COLO668 (cell line): Measurements from ENCODE around the gene KAT2A.
"Not testable (repeated sequence)": the region's sequence is repeated elsewhere in the genome, so short reads cannot be mapped to it uniquely, and the experiment has no call there.

Experiments used
- DNase-seq: peaks from one replicate; lab custom pipeline; 2025; ENCODE audit not compliant: unreplicated experiment; lab: John Stamatoyannopoulos, UW

KAT2A gene

GRCh38 chr17:42120770-42121769, at the start of gene KAT2A:
Gene KAT2A (minus strand): TSS chr17:42121367. CDS start chr17:42121304, 63 bp downstream.
- DNase-seq = peak; percentile 79

- no peak for DNase-seq
Measured at GRCh38 chr17:42169351-42169750, 48.2 kb upstream of the KAT2A start.

- no peak for DNase-seq
Measured at GRCh38 chr17:42167807-42168206, 46.6 kb upstream of the KAT2A start.

GRCh38 chr17:42166196-42166763, 45.1 kb upstream of the KAT2A start:
- DNase-seq = no peak

- no peak for DNase-seq
Measured at GRCh38 chr17:42165751-42166150, 44.6 kb upstream of the KAT2A start.

GRCh38 chr17:42163696-42164407, 42.7 kb upstream of the KAT2A start:
- DNase-seq = no peak

GRCh38 chr17:42163113-42163512, 41.9 kb upstream of the KAT2A start:
- DNase-seq = peak; percentile 18

GRCh38 chr17:42160531-42160910, 39.4 kb upstream of the KAT2A start:
- no peak for DNase-seq

- DNase-seq = no peak
Measured at GRCh38 chr17:42159796-42160530, 38.8 kb upstream of the KAT2A start.

- no peak for DNase-seq
Measured at GRCh38 chr17:42155614-42156045, 34.5 kb upstream of the KAT2A start.

- DNase-seq = peak; percentile 2
Measured at GRCh38 chr17:42153919-42154742, 33.0 kb upstream of the KAT2A start.

GRCh38 chr17:42146911-42147607, 25.9 kb upstream of the KAT2A start:
- DNase-seq = no peak

- not testable (repeated sequence) for DNase-seq
Measured at GRCh38 chr17:42143138-42143537, 22.0 kb upstream of the KAT2A start.

GRCh38 chr17:42142371-42142896, 21.3 kb upstream of the KAT2A start:
- DNase-seq = no peak

- DNase-seq = no peak
Measured at GRCh38 chr17:42141382-42141781, 20.2 kb upstream of the KAT2A start.

- DNase-seq = not testable (repeated sequence)
Measured at GRCh38 chr17:42140690-42141089, 19.5 kb upstream of the KAT2A start.

- DNase-seq = no peak
Measured at GRCh38 chr17:42138749-42139492, 17.8 kb upstream of the KAT2A start.

- DNase-seq = no peak
Measured at GRCh38 chr17:42136654-42137051, 15.5 kb upstream of the KAT2A start.
